Measurements from ENCODE around the gene EIF4B. TPM values are rescaled to one million over a fixed set of nuclear protein-coding genes. Genes with fewer than 3 reads are reported as not detected.
A peak's percentile ranks its signal among the peaks of the same experiment; 100 is the strongest.

Gene EIF4B
- total and polyA plus RNA-seq, 9 of the 15 experiments (the other 6 are each of a cell fraction or from before 2014, with no cell fraction given) = 138 to 669 (median 552) TPM

DNA sequence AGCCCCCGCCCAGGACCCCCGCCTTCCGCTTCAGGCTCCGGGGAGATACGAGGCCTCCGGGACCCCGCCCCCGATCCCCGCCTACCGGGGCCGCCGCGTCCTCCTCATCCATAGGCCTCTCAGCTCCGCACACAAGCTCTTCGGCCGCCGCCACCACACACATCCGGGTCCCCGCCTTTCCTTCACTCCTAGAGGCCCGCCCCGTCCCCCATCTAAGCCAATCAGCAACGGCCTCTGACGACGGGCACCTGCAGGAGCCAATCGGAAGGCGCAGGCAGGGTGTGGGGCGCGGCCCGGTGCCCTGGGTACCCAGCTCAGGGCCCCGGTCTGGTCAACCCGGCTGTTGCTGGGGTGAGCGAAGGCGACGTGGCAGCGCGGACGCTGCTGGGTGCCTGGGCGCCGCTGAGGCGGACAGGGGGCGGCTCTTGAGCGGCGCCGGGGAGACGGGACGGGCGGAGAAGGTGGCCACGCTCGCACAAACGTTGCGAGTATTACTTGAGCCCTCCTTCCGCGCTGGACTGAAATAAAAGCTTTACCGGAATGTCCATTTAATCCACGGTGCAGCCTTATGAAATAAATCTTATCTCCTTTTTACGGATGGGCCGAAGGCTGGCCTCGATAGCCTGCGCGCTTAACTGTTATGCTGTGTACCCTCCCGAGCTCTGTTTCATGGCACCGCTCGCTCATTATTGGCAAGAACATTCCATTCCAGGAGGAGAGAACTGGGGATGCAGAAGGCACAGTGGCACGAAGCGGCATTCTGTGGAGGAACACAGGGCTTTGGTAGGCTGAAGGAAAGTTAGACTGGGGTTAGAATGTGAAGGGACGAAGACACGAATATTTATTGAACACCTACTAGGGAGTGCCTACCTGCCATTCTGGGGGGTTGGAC lies 73.2 kb downstream of the EIF4B start, which contains the start of gene SPRYD3 (continued):
- TF ChIP-seq, protein P1, sequence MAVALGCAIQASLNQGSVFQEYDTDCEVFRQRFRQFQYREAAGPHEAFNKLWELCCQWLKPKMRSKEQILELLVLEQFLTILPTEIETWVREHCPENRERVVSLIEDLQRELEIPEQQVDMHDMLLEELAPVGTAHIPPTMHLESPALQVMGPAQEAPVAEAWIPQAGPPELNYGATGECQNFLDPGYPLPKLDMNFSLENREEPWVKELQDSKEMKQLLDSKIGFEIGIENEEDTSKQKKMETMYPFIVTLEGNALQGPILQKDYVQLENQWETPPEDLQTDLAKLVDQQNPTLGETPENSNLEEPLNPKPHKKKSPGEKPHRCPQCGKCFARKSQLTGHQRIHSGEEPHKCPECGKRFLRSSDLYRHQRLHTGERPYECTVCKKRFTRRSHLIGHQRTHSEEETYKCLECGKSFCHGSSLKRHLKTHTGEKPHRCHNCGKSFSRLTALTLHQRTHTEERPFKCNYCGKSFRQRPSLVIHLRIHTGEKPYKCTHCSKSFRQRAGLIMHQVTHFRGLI (CRISPR knock-in tag; IDR thresholded peaks at IDR 0.05) = peak; percentile 67; the same call in 1 of the 2 replicates
- TF ChIP-seq, protein P2, sequence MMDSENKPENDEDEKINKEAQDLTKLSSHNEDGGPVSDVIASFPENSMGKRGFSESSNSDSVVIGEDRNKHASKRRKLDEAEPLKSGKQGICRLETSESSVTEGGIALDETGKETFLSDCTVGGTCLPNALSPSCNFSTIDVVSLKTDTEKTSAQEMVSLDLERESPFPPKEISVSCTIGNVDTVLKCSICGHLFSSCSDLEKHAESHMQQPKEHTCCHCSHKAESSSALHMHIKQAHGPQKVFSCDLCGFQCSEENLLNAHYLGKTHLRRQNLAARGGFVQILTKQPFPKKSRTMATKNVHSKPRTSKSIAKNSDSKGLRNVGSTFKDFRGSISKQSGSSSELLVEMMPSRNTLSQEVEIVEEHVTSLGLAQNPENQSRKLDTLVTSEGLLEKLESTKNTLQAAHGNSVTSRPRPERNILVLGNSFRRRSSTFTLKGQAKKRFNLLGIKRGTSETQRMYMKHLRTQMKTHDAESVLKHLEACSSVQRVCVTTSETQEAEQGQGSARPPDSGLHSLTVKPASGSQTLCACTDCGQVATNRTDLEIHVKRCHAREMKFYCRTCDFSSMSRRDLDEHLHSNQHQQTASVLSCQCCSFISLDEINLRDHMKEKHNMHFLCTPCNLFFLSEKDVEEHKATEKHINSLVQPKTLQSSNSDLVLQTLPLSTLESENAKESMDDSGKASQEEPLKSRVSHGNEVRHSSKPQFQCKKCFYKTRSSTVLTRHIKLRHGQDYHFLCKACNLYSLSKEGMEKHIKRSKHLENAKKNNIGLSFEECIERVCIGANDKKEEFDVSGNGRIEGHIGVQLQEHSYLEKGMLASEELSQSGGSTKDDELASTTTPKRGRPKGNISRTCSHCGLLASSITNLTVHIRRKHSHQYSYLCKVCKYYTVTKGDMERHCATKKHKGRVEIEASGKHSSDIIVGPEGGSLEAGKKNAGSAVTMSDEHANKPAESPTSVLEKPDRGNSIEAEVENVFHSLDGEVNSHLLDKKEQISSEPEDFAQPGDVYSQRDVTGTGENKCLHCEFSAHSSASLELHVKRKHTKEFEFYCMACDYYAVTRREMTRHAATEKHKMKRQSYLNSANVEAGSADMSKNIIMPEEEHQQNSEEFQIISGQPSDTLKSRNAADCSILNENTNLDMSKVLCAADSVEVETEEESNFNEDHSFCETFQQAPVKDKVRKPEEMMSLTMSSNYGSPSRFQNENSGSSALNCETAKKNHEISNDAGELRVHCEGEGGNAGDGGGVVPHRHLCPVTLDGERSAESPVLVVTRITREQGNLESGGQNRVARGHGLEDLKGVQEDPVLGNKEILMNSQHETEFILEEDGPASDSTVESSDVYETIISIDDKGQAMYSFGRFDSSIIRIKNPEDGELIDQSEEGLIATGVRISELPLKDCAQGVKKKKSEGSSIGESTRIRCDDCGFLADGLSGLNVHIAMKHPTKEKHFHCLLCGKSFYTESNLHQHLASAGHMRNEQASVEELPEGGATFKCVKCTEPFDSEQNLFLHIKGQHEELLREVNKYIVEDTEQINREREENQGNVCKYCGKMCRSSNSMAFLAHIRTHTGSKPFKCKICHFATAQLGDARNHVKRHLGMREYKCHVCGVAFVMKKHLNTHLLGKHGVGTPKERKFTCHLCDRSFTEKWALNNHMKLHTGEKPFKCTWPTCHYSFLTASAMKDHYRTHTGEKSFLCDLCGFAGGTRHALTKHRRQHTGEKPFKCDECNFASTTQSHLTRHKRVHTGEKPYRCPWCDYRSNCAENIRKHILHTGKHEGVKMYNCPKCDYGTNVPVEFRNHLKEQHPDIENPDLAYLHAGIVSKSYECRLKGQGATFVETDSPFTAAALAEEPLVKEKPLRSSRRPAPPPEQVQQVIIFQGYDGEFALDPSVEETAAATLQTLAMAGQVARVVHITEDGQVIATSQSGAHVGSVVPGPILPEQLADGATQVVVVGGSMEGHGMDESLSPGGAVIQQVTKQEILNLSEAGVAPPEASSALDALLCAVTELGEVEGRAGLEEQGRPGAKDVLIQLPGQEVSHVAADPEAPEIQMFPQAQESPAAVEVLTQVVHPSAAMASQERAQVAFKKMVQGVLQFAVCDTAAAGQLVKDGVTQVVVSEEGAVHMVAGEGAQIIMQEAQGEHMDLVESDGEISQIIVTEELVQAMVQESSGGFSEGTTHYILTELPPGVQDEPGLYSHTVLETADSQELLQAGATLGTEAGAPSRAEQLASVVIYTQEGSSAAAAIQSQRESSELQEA (IDR thresholded peaks at IDR 0.05; ENCODE audit: low read depth) = no peak
- TF ChIP-seq, protein P3, sequence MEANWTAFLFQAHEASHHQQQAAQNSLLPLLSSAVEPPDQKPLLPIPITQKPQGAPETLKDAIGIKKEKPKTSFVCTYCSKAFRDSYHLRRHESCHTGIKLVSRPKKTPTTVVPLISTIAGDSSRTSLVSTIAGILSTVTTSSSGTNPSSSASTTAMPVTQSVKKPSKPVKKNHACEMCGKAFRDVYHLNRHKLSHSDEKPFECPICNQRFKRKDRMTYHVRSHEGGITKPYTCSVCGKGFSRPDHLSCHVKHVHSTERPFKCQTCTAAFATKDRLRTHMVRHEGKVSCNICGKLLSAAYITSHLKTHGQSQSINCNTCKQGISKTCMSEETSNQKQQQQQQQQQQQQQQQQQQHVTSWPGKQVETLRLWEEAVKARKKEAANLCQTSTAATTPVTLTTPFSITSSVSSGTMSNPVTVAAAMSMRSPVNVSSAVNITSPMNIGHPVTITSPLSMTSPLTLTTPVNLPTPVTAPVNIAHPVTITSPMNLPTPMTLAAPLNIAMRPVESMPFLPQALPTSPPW (CRISPR knock-in tag; IDR thresholded peaks at IDR 0.05) = peak; percentile 91
- TF ChIP-seq SMARCC2 (IDR thresholded peaks at IDR 0.05; ENCODE audit: low read depth) (no peak), NFXL1 (CRISPR knock-in tag; IDR thresholded peaks at IDR 0.05) (no peak), RFX7 (CRISPR knock-in tag; IDR thresholded peaks at IDR 0.05) (no peak), ETV5 (CRISPR knock-in tag; IDR thresholded peaks at IDR 0.05; ENCODE audit: low read depth) (no peak), SNIP1 (IDR thresholded peaks at IDR 0.05; ENCODE audit: low read depth) (no peak), ESRRA (IDR thresholded peaks at IDR 0.05; ENCODE audit: borderline replicate concordance, low read depth) (peak; percentile 39; the same call in 1 of the 2 replicates), HNRNPLL (IDR thresholded peaks at IDR 0.05; ENCODE audit: low read depth, low read length, poor library complexity, severe bottlenecking) (no peak)
- TF ChIP-seq, protein P4, sequence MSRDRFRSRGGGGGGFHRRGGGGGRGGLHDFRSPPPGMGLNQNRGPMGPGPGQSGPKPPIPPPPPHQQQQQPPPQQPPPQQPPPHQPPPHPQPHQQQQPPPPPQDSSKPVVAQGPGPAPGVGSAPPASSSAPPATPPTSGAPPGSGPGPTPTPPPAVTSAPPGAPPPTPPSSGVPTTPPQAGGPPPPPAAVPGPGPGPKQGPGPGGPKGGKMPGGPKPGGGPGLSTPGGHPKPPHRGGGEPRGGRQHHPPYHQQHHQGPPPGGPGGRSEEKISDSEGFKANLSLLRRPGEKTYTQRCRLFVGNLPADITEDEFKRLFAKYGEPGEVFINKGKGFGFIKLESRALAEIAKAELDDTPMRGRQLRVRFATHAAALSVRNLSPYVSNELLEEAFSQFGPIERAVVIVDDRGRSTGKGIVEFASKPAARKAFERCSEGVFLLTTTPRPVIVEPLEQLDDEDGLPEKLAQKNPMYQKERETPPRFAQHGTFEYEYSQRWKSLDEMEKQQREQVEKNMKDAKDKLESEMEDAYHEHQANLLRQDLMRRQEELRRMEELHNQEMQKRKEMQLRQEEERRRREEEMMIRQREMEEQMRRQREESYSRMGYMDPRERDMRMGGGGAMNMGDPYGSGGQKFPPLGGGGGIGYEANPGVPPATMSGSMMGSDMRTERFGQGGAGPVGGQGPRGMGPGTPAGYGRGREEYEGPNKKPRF (IDR thresholded peaks at IDR 0.05; ENCODE audit: low read depth, low read length) = no peak
